WTC11 (cell line): ENCODE results near the gene CER1.

ENCODE experiments used
- MYBL2 ChIP-seq: sonication (generic); formaldehyde crosslinking; IDR thresholded peaks from 2 replicates; pipeline ENCODE4 v1.8.1; 2023; ENCODE audit warnings: mild to moderate bottlenecking, moderate library complexity, missing genetic modification reagents
- NR2C2 ChIP-seq: sonication (generic); formaldehyde crosslinking; IDR thresholded peaks from 2 replicates; pipeline ENCODE4 v1.8.0; 2022; ENCODE audit warnings: mild to moderate bottlenecking, missing genetic modification reagents
- ZNF121 ChIP-seq: sonication (generic); formaldehyde crosslinking; IDR thresholded peaks from 2 replicates; pipeline ENCODE4 v1.8.0; 2023; ENCODE audit warnings: missing genetic modification reagents
- TF ChIP-seq, protein P1 (sequence below): fragments of 200-600 bp; IDR thresholded peaks from 2 replicates; pipeline ENCODE4 v1.8.0; 2022; ENCODE audit warnings: antibody characterized with exemption

DNA sequence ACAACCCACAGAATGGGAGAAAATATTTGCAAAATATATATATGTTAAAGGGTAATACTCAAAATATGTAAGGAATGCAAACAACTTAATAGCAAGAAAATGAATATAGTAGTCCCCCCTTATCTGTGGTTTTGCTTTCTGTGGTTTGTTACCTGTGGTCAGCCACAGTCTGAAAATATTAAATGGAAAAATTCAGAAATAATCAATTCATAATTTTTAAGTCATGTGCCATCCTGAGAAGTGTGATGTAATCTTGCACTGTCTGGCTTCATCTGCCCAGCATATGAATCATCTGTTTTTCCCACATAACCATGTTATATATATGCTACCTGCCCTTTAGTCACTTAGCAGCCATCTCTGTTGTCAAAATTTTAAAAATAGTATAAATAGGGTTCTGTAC lies 11.7 kb downstream of the CER1 start:
- no peak for TF ChIP-seq NR2C2 (CRISPR knock-in tag)
- TF ChIP-seq MYBL2 (CRISPR knock-in tag) = no peak
- no peak for TF ChIP-seq ZNF121 (CRISPR knock-in tag)
- TF ChIP-seq, protein P1, sequence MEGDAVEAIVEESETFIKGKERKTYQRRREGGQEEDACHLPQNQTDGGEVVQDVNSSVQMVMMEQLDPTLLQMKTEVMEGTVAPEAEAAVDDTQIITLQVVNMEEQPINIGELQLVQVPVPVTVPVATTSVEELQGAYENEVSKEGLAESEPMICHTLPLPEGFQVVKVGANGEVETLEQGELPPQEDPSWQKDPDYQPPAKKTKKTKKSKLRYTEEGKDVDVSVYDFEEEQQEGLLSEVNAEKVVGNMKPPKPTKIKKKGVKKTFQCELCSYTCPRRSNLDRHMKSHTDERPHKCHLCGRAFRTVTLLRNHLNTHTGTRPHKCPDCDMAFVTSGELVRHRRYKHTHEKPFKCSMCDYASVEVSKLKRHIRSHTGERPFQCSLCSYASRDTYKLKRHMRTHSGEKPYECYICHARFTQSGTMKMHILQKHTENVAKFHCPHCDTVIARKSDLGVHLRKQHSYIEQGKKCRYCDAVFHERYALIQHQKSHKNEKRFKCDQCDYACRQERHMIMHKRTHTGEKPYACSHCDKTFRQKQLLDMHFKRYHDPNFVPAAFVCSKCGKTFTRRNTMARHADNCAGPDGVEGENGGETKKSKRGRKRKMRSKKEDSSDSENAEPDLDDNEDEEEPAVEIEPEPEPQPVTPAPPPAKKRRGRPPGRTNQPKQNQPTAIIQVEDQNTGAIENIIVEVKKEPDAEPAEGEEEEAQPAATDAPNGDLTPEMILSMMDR = no peak
